Activated B cell treated with CpG ODN at 0.5 μM for 24 hours (primary cell): ENCODE data around the gene TTPAL. TPM values are rescaled to one million over a fixed set of nuclear protein-coding genes. Genes with fewer than 3 reads are reported as not detected.

Experiments used
- ATAC-seq: fragments of 200-7000 bp; cut with Tn5 transposase; one replicate; pipeline ENCODE4 v1.10.0; 2021; ENCODE audit warnings: low read depth, mild to moderate bottlenecking, moderate library complexity
- CTCF ChIA-PET: fragments of 350-600 bp; sonication (Branson Sonifier 250); formaldehyde crosslinking; loops from one replicate; lab custom pipeline; 2021; ENCODE audit warnings: antibody characterized with exemption; lab: Charles Lee
- POLR2A ChIA-PET: fragments of 350-600 bp; sonication (Branson Sonifier 250); formaldehyde crosslinking; loops from one replicate; lab custom pipeline; 2021; ENCODE audit warnings: antibody characterized with exemption; lab: Charles Lee
- DNase-seq: peaks from one replicate; pipeline ENCODE4 v3.0.0; 2022
- H3K27ac Mint-ChIP-seq: one replicate; pipeline ENCODE4 v1.8.0; 2020; ENCODE audit warnings: mixed read lengths
- H3K27me3 Mint-ChIP-seq: one replicate; pipeline ENCODE4 v1.8.0; 2021; ENCODE audit warnings: mixed read lengths
- H3K36me3 Mint-ChIP-seq: one replicate; pipeline ENCODE4 v1.8.0; 2021; ENCODE audit warnings: low read depth, mixed read lengths
- H3K4me1 Mint-ChIP-seq: one replicate; pipeline ENCODE4 v1.8.0; 2021; ENCODE audit warnings: mixed read lengths
- H3K4me3 Mint-ChIP-seq: one replicate; pipeline ENCODE4 v1.8.0; 2020; ENCODE audit warnings: mild to moderate bottlenecking, mixed read lengths
- H3K9me3 Mint-ChIP-seq: one replicate; pipeline ENCODE4 v1.8.0; 2020; ENCODE audit warnings: mixed read lengths
- intact Hi-C: fragments of 100-400 bp; cut with micrococcal nuclease; formaldehyde crosslinking; loops from one replicate; pipeline ENCODE4 v1.15.1; 2024
- total RNA-seq: library from RNA; stranded (reverse); gene quantifications from 2 replicates; pipeline ENCODE4 v1.2.3, GENCODE V29; 2022
- TF ChIP-seq, protein P1 (sequence below): fragments of 200-600 bp; IDR thresholded peaks from one replicate; pipeline ENCODE4 v1.8.0; 2022; ENCODE audit warnings: antibody characterized with exemption, mild to moderate bottlenecking

Gene TTPAL
- total RNA-seq, 1 donor from 2014 or later = 27.5 TPM

DNA sequence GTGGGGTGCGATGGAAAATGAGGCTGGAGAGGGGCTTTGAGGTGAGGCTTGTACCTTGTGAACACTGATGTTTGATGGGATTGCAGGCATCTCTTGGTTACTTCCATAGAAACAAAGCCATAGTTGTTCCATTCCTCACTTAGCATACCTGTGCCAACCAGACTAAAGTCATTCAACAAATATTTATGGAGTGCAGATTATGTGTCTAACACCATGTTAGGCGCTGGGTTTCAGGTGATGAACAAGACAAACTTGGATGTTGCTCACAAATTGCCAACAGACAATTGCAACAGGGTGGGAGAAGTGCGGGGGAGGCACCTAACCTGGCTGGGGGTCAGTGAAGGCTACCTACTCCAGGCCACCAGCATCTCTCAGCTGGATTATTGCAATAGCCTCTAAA is 1.5 kb downstream of the TTPAL start:
- peak overlapping the region; percentile 94 for H3K27ac Mint-ChIP-seq

DNA sequence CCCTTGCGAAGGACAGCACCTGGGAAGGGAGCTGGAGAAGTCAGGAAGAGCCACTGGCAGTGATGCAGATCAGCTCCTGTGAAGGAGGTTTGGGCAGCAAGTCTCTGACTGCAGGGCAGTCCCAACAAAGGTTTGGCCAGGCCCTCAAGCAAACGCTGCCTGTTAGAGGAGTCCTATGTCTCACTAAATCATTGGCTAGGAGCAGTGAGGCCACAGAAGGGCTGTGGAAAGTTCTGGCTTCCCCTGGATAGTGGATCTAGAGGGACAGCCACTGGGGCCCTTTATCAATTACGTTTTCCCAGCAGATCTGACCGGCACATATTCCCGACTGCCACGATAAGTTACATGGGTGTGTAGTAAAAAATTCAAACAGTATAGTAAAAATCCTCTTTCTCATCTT is 2.5 kb downstream of the TTPAL start:
- Mint-ChIP-seq H3K4me3 (no peak overlapping the region), H3K27me3 (no peaks in the 10 kb centered on the region), H3K27ac (no peak overlapping the region), H3K4me1 (peaks cover 43% of the 10 kb centered on the region), H3K36me3 (peaks cover 27% of the 10 kb centered on the region), H3K9me3 (no peaks in the 10 kb centered on the region)
- ChIA-PET CTCF (no interaction called here), POLR2A (interaction anchor here (2.1 kb wide), 1 partner anchor 44 kb away, joined by 6 read pairs; the partner anchor contains the start of gene SERINC3)
- TF ChIP-seq, protein P1, sequence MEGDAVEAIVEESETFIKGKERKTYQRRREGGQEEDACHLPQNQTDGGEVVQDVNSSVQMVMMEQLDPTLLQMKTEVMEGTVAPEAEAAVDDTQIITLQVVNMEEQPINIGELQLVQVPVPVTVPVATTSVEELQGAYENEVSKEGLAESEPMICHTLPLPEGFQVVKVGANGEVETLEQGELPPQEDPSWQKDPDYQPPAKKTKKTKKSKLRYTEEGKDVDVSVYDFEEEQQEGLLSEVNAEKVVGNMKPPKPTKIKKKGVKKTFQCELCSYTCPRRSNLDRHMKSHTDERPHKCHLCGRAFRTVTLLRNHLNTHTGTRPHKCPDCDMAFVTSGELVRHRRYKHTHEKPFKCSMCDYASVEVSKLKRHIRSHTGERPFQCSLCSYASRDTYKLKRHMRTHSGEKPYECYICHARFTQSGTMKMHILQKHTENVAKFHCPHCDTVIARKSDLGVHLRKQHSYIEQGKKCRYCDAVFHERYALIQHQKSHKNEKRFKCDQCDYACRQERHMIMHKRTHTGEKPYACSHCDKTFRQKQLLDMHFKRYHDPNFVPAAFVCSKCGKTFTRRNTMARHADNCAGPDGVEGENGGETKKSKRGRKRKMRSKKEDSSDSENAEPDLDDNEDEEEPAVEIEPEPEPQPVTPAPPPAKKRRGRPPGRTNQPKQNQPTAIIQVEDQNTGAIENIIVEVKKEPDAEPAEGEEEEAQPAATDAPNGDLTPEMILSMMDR = no peak
- ATAC-seq = no peak
- no peak for DNase-seq
- intact Hi-C loops = loop anchor here (5.0 kb wide), 2 partner anchors 389 to 409 kb away; partner anchors contain the start of gene YWHAB

More for the DNA sequence above, 1.5 kb downstream of the TTPAL start:
- intact Hi-C loops = loop anchor here (2.0 to 5.0 kb wide), 3 partner anchors 110 to 410 kb away; partner anchors contain the start of gene YWHAB
- Mint-ChIP-seq H3K36me3 (peaks cover 20% of the 10 kb centered on the region), H3K4me1 (peaks cover 43% of the 10 kb centered on the region), H3K4me3 (peak overlapping the region; percentile 46), H3K27me3 (no peaks in the 10 kb centered on the region), H3K9me3 (no peaks in the 10 kb centered on the region)
- DNase-seq = no peak
- ChIA-PET POLR2A (interaction anchor here (1.9 to 2.1 kb wide), 2 partner anchors 45 to 133 kb away, joined by 6 to 7 read pairs; partner anchors contain the start of gene SERINC3), CTCF (no interaction called here)
- no peak for ATAC-seq
- TF ChIP-seq, protein P1 = no peak

DNA sequence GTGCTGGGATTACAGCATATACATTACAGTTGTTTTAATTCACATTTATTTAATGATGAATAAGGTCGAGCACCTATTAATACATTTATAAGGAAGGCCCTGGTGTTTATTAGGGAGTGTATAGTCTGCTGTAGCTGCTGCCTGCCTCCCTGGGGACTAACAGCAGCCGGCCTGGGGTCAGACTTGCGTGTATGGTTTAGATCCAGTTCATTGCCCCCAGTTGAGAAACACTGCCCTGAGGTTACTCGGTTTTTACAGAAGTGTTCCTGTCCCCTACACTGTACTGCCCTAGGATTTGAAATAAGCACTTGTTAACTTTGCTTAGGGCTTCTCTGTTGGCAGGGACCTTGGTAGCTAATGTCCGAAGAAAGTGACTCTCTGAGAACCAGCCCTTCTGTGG is 4.0 kb downstream of the TTPAL start:
- peaks cover 42% of the 10 kb centered on the region for H3K36me3 Mint-ChIP-seq
- POLR2A ChIA-PET = interaction anchor here (0.9 to 1.1 kb wide), 2 partner anchors 42 to 406 kb away, joined by 4 to 5 read pairs; partner anchors contain the start of genes SERINC3 and YWHAB
- no peak for DNase-seq
- H3K9me3 Mint-ChIP-seq = no peaks in the 10 kb centered on the region
- no peaks in the 10 kb centered on the region for H3K27me3 Mint-ChIP-seq
- peak; percentile 59 for ATAC-seq
- peak overlapping the region; percentile 18 for H3K27ac Mint-ChIP-seq
- CTCF ChIA-PET = no interaction called here
- peaks cover 43% of the 10 kb centered on the region for H3K4me1 Mint-ChIP-seq
- TF ChIP-seq, protein P1 = no peak
- peak overlapping the region; percentile 7 for H3K4me3 Mint-ChIP-seq
- intact Hi-C loops = loop anchor here (5.0 kb wide), 2 partner anchors 388 to 408 kb away; partner anchors contain the start of gene YWHAB

DNA sequence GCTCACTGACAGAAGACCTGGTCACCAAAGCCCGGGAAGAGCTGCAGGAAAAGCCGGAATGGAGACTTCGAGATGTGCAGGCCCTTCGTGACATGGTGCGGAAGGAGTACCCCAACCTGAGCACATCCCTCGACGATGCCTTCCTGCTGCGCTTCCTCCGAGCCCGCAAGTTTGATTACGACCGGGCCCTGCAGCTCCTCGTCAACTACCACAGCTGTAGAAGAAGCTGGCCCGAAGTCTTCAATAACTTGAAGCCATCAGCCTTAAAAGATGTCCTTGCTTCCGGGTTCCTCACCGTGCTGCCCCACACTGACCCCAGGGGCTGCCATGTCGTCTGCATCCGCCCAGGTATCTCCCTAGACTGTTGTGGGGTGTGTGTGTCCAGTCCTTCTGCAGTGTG is 4.4 kb downstream of the TTPAL start:
- no peaks in the 10 kb centered on the region for H3K9me3 Mint-ChIP-seq
- no peak overlapping the region for H3K27ac Mint-ChIP-seq
- intact Hi-C loops = no loop called here
- no peak for DNase-seq
- POLR2A ChIA-PET = interaction anchor here (0.9 to 1.1 kb wide), 2 partner anchors 42 to 405 kb away, joined by 4 to 5 read pairs; partner anchors contain the start of genes SERINC3 and YWHAB
- H3K4me3 Mint-ChIP-seq = no peak overlapping the region
- CTCF ChIA-PET = no interaction called here
- TF ChIP-seq, protein P1 = no peak
- H3K4me1 Mint-ChIP-seq = peaks cover 41% of the 10 kb centered on the region
- H3K27me3 Mint-ChIP-seq = no peaks in the 10 kb centered on the region
- peaks cover 44% of the 10 kb centered on the region for H3K36me3 Mint-ChIP-seq
- no peak for ATAC-seq

DNA sequence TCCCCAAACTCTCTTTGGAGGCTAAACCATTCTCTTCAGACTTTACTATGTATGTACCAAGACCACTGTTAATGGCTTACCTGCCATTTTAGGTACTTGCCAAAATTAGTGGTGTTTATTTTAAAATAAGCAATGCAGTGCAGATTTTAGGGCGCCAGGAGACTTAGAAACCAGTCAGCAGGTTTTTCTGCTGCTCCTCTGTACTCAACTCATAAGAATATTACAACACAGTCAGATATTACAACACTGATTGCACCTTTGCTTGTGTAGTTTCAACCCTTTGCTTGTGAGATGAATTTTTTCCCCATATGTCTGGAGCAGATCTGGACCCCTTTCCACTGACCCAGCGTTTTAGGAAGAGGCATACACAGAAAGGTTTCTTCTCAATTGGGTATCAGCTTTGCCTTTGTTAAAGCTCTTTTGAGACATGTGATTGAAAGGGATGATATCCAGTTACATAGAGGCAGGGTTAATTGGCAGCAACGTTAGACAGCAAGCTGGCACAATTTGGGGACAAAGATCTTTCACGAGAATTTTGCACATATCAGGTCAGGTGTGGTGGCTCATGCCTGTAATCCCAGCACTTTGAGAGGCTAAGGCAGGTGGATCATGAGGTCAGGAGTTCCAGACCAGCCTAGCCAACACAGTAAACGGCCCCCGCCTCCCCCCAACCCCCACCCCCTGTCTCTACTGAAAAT is 6.2 kb downstream of the TTPAL start:
- POLR2A ChIA-PET = no interaction called here
- Mint-ChIP-seq H3K27ac (no peak overlapping the region), H3K4me3 (no peak overlapping the region), H3K4me1 (peaks cover 29% of the 10 kb centered on the region), H3K27me3 (no peaks in the 10 kb centered on the region), H3K9me3 (no peaks in the 10 kb centered on the region), H3K36me3 (peaks cover 61% of the 10 kb centered on the region)
- TF ChIP-seq, protein P1 = no peak
- ATAC-seq = no peak
- no peak for DNase-seq
- CTCF ChIA-PET = no interaction called here
- intact Hi-C loops = no loop called here
